GM21515 (cell line): ENCODE results near the gene SLC39A8.
"Not testable (repeated sequence)": the region's sequence is repeated elsewhere in the genome, so short reads cannot be mapped to it uniquely, and the experiment has no call there.

ENCODE experiments used
- ATAC-seq: cut with Tn5 transposase; IDR thresholded peaks from one replicate; pipeline ENCODE4 v1.9.1; 2021; ENCODE audit not compliant: unreplicated experiment

Gene SLC39A8

GRCh38 chr4:102244878-102245535 is 100.3 kb downstream of the SLC39A8 start:
- no peak for ATAC-seq

- ATAC-seq = not testable (repeated sequence)
Measured at GRCh38 chr4:102243296-102243695, 102.0 kb downstream of the SLC39A8 start.

DNA sequence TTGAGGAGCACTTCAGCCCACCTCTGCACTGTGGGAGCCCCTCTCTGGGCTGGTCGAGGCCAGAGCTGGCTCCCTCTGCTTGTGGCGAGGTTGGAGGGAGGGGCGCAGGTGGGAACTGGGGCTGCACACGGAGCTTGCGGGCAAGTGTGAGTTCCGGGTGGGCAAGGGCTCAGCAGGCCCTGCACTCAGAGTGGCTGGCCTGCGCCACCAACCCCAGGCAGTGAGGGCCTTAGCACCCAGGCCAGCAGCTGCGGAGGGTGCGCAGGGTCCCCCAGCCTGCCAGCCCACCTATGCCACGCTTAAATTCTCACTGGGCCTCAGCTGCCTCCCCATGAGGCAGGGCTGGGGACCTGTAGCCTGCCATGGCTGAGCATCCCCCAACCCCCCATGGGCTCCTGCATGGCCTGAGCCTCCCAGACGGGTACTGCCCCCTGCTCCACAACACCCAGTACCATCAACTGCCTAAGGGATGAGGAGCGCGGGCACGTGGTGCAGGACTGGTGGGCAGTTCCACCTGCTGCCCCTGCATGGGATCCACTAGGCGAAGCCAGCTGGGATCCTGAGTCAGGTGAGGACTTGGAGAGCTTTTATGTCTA is 110.9 kb downstream of the SLC39A8 start:
- ATAC-seq = no peak

DNA sequence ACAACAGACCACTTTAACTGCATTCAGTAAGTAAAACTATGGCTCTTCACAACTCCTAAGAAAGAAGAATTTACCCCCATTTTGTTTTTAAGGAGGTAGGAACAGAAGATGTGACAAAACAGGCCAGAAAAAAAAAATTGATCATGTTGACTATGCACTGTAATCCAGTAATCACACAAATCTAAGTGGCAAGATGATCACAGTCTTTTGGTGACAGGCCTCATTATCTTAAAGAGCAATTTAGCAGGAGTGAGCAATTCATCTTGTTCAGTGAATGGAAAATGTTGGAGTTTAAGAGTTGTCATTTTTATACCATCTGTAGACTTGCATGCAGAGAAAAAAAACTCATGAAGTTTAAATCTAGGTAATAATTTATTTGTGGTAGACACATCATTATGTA is 115.1 kb downstream of the SLC39A8 start:
- no peak for ATAC-seq

- ATAC-seq = no peak
Measured at GRCh38 chr4:102227388-102227787, 117.9 kb downstream of the SLC39A8 start.

GRCh38 chr4:102223461-102223860 is 121.8 kb downstream of the SLC39A8 start:
- ATAC-seq = no peak

GRCh38 chr4:102222838-102223409 is 122.4 kb downstream of the SLC39A8 start:
- no peak for ATAC-seq

DNA sequence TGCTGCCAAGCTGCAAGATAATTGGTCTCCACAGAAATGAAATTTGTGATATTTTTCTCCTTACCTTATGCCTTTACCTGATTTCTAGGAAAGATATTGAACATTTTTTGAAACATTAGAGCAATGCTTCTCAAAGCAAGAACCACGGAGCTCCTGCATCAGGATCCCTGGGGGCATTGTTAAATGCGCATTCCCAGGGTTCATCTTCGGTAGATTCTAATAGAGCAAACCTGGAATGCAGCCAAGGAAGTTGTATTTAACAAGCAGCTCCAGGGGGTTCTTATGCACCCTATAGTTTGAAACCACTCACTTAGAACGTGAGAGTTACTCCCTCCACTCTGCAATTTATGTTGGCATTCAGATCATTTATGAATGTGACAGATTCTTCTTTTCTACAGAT is 126.2 kb downstream of the SLC39A8 start:
- ATAC-seq = no peak

DNA sequence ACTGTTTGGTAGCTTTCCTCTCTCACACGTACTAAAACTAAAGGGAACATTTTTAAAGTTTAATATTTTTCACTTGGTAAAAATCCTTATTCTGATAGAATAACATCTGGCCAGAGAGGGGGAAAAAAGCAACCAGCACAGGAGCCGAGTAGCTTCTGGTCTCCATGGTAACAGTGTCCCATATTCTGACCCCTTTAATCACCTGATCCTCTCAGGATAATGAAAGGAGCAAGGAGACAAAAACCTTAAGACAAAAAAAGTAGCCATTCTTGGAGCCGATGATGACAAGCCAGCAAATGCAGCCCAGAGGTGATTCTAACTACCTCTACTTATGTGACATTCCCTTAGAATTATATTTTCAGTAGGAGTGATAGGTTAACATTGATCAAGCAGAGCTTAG is 126.6 kb downstream of the SLC39A8 start:
- no peak for ATAC-seq

DNA sequence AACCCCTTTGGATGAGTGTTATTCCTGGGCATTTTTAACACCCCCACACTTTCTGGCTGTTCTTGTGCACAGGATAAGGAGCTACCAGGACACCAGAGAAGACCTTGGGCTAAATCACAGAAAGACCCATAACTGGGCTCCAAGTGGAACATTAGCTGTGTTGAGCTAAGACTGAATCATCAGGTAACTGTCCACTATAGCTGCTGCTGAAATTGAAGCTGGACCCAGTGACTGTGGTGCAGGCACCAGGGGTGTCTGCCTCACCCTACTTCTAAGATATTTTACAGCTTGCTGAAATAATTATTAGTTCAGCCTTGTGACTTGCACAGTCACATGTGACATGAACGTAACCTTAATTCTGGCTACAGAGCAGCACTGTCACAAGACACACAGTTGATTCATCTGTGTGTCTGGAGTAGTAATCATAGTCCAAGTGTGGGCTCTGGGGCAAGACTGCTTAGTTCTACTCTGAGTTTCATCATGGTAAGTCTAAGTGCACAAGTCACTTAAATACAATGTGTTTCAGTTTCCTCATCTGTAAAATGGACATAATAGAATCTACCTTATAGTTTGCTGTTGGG is 127.4 kb downstream of the SLC39A8 start:
- ATAC-seq = no peak

- no peak for ATAC-seq
Measured at GRCh38 chr4:102217345-102217744, 127.9 kb downstream of the SLC39A8 start.

GRCh38 chr4:102216666-102217065 is 128.6 kb downstream of the SLC39A8 start:
- no peak for ATAC-seq

GRCh38 chr4:102213031-102213430 is 132.3 kb downstream of the SLC39A8 start:
- ATAC-seq = no peak
